A549 (cell line): ENCODE results near the gene JAM3. TPM values are rescaled to one million over a fixed set of nuclear protein-coding genes. Genes with fewer than 3 reads are reported as not detected.

Source experiments
- ATAC-seq, 2 experiments: fragments of 200-7000 bp in 1 of 2; fragments of >200 bp in 1 of 2; cut with Nextera tagmentation in 1 of 2; cut with Tn5 transposase in 1 of 2; 3 replicates each; pipeline versions ENCODE4 v1.8.0 to v1.9.1; 2018 to 2020; ENCODE audit warnings: mild to moderate bottlenecking in 1 of 2, moderate library complexity in 1 of 2
- CTCF ChIA-PET: fragments of 300-600 bp; sonication (Branson Sonifier 250); formaldehyde crosslinking; extraction: SDS; loops from one replicate; lab custom pipeline; 2021; ENCODE audit warnings: antibody characterized with exemption, inconsistent platforms; lab: Yijun Ruan, JAX
- POLR2A ChIA-PET: fragments of 350-600 bp; formaldehyde crosslinking; extraction: SDS; loops from one replicate; lab custom pipeline; 2021; ENCODE audit warnings: antibody characterized with exemption, inconsistent platforms; lab: Yijun Ruan, JAX
- DNase-seq, 2 experiments: peaks; one replicate each; pipeline versions ENCODE4 v3.0.0 to v3.0.0-alpha.2; 2011 to 2016; ENCODE audit warnings: low read depth in 1 of 2, low spot score in 1 of 2
- FAIRE-seq: peaks from 2 replicates; lab custom pipeline; 2011; peaks lifted over from hg19 to GRCh38; lab: Jason Lieb, UNC
- H3K27ac ChIP-seq, 2 experiments: fragments of >200 bp; sonication (Bioruptor Twin); formaldehyde crosslinking; 3 replicates each; pipeline ENCODE4 v1.5.1; 2016 to 2017
- H3K4me1 ChIP-seq: fragments of >200 bp; sonication (Bioruptor Twin); formaldehyde crosslinking; 3 replicates; pipeline ENCODE4 v1.6.1; 2016
- H3K4me2 ChIP-seq: fragments of >200 bp; sonication (Bioruptor Twin); formaldehyde crosslinking; 3 replicates; pipeline ENCODE4 v1.6.1; 2016
- H3K4me3 ChIP-seq: fragments of >200 bp; sonication (Bioruptor Twin); formaldehyde crosslinking; 3 replicates; pipeline ENCODE4 v1.5.1; 2016
- H3K9me3 ChIP-seq: fragments of >200 bp; sonication (Bioruptor Twin); formaldehyde crosslinking; 3 replicates; pipeline ENCODE4 v1.6.1; 2016
- CHD4 ChIP-seq: fragments of 200-600 bp; sonication (generic); IDR thresholded peaks from 2 replicates; pipeline ENCODE4 v1.6.1; 2016; ENCODE audit warnings: antibody characterized with exemption, mild to moderate bottlenecking, borderline replicate concordance
- EHMT2 ChIP-seq: fragments of 200-600 bp; sonication (generic); IDR thresholded peaks from 2 replicates; pipeline ENCODE4 v1.6.1; 2016; ENCODE audit warnings: antibody characterized with exemption, low read depth, mild to moderate bottlenecking, moderate library complexity
- ESRRA ChIP-seq: fragments of 150-350 bp; IDR thresholded peaks from 2 replicates; pipeline ENCODE4 v1.6.1; 2014; ENCODE audit warnings: mild to moderate bottlenecking, low read length, borderline replicate concordance
- GATA3 ChIP-seq: IDR thresholded peaks from 2 replicates; pipeline ENCODE4 v1.6.1; 2012; ENCODE audit warnings: borderline replicate concordance
- HOXA7 ChIP-seq: fragments of 250-450 bp; sonication (Bioruptor Pico); IDR thresholded peaks from 2 replicates; pipeline ENCODE4 v1.5.0; 2020; ENCODE audit warnings: mild to moderate bottlenecking, moderate library complexity
- KDM5A ChIP-seq: fragments of 200-600 bp; sonication (generic); IDR thresholded peaks from 2 replicates; pipeline ENCODE4 v1.6.1; 2016; ENCODE audit warnings: antibody characterized with exemption, mild to moderate bottlenecking
- MAZ ChIP-seq: fragments of 150-350 bp; IDR thresholded peaks from 2 replicates; pipeline ENCODE4 v1.6.1; 2014; ENCODE audit warnings: antibody characterized with exemption, low read depth, low read length, borderline replicate concordance
- PHF8 ChIP-seq: fragments of 200-600 bp; sonication (generic); IDR thresholded peaks from 2 replicates; pipeline ENCODE4 v1.6.1; 2016; ENCODE audit warnings: low read depth, mild to moderate bottlenecking, antibody characterized with exemption, moderate library complexity, borderline replicate concordance
- RARB ChIP-seq: fragments of 250-450 bp; sonication (Bioruptor Pico); IDR thresholded peaks from 2 replicates; pipeline ENCODE4 v1.8.0; 2021; ENCODE audit warnings: mild to moderate bottlenecking, moderate library complexity
- RFX5 ChIP-seq: fragments of 450-650 bp; IDR thresholded peaks from 2 replicates; pipeline ENCODE4 v1.7.1; 2014; ENCODE audit warnings: antibody characterized with exemption, mild to moderate bottlenecking, moderate library complexity
- RNF2 ChIP-seq: fragments of 200-600 bp; sonication (generic); IDR thresholded peaks from 2 replicates; pipeline ENCODE4 v1.6.1; 2016; ENCODE audit warnings: low read depth, mild to moderate bottlenecking, antibody characterized with exemption, moderate library complexity, borderline replicate concordance
- WGBS: methylation state at CpG from one replicate; pipeline ENCODE4 v1.1.6; 2017; ENCODE audit errors: missing lambda C conversion rate; 5-methylcytosine and 5-hydroxymethylcytosine counted together
- polyA plus RNA-seq, 4 experiments: library from polyadenylated mRNA; depleted of rRNA in 3 of 4; stranded (reverse); fragments of >200 nt; fragmentation: RNase III in 1 of 4; extraction: RNeasy Plus Mini Kit Qiagen cat#74134 plus additional on column Dnase treatment in 1 of 4; gene quantifications; 2 replicates in 3 of 4; 3 replicates in 1 of 4; pipeline ENCODE4 v1.2.3, GENCODE V29; 2011 to 2017
- TF ChIP-seq, protein P1 (sequence below): fragments of >200 bp; sonication (Bioruptor Twin); formaldehyde crosslinking; IDR thresholded peaks from 3 replicates; pipeline ENCODE4 v1.6.1; 2016
- TF ChIP-seq, protein P2 (sequence below): IDR thresholded peaks from 2 replicates; pipeline ENCODE4 v1.6.1; 2012
- TF ChIP-seq, protein P3 (sequence below): IDR thresholded peaks from 2 replicates; pipeline ENCODE4 v1.6.1; 2012; ENCODE audit warnings: low read depth, borderline replicate concordance
- TF ChIP-seq, protein P4 (sequence below): fragments of 150-350 bp; IDR thresholded peaks from 2 replicates; pipeline ENCODE4 v1.6.1; 2014; ENCODE audit warnings: low read depth, mild to moderate bottlenecking, low read length
- TF ChIP-seq, protein P5 (sequence below): fragments of >200 bp; sonication (Bioruptor Twin); formaldehyde crosslinking; IDR thresholded peaks from 2 replicates; pipeline ENCODE4 v1.6.1; 2016
- TF ChIP-seq, protein P6 (sequence below): fragments of >200 bp; sonication (Bioruptor Twin); formaldehyde crosslinking; IDR thresholded peaks from 3 replicates; pipeline ENCODE4 v1.5.1; 2016

Gene JAM3
- polyA plus RNA-seq, 2 of the 4 experiments (the other 2 are of a cell fraction), result 4.0 to 5.2 TPM

DNA sequence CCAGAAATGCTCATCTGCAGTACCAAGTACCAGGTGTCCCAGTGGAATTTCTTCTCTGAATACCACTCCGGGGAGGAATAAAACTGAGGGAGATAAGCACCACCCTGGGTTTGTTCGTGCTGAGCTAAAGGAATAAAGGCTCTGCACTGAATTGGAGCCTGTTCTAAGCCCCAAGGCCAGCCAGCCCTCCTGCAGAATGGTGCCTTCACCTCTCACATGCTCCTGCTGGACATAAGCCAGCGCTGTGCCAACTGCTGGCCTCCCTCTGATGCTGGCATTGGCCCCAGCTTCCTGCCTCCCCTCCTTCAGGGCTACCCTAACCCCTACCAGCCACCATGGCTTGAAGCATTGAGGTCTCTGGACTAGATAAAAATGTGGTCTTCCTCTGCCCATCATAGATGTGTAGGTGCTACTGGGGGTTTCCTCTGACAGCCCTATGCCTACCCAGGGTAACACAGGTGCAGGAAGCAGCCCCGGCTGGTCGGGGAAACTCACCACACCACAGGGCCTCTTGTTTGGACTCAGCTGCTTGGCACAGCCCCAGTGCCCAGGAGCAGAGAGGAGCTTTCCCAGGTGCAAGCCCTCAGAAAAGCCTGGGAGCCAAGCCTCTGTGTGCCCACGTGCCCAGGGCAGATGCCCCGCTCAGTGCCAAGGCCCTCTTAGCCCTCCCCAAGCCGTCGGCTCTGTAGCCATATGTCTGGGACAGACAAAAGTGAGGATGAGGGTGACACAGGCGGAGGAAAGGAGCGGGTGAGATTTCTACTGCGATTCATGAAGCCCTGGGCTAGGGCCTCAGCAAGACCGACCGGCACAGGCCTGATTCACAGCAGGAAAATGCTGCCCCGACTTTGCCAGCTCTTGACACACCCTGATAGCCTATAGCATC, 34.1 kb upstream of the JAM3 start:
- H3K27ac ChIP-seq, result no peak overlapping the region
- TF ChIP-seq, protein P1, sequence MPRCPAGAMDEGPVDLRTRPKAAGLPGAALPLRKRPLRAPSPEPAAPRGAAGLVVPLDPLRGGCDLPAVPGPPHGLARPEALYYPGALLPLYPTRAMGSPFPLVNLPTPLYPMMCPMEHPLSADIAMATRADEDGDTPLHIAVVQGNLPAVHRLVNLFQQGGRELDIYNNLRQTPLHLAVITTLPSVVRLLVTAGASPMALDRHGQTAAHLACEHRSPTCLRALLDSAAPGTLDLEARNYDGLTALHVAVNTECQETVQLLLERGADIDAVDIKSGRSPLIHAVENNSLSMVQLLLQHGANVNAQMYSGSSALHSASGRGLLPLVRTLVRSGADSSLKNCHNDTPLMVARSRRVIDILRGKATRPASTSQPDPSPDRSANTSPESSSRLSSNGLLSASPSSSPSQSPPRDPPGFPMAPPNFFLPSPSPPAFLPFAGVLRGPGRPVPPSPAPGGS, result no peak
- TF ChIP-seq EHMT2 (no peak), KDM5A (no peak), RFX5 (no peak), ESRRA (no peak), CHD4 (no peak)
- TF ChIP-seq, protein P2, sequence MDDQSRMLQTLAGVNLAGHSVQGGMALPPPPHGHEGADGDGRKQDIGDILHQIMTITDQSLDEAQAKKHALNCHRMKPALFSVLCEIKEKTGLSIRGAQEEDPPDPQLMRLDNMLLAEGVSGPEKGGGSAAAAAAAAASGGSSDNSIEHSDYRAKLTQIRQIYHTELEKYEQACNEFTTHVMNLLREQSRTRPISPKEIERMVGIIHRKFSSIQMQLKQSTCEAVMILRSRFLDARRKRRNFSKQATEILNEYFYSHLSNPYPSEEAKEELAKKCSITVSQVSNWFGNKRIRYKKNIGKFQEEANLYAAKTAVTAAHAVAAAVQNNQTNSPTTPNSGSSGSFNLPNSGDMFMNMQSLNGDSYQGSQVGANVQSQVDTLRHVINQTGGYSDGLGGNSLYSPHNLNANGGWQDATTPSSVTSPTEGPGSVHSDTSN, result no peak
- TF ChIP-seq, protein P3, sequence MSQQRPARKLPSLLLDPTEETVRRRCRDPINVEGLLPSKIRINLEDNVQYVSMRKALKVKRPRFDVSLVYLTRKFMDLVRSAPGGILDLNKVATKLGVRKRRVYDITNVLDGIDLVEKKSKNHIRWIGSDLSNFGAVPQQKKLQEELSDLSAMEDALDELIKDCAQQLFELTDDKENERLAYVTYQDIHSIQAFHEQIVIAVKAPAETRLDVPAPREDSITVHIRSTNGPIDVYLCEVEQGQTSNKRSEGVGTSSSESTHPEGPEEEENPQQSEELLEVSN, result no peak
- TF ChIP-seq, all 56 proteins: peak for 0
- ATAC-seq, result no peak
- Histone ChIP-seq H3K4me2 (peak overlapping the region; percentile 45; the same call in 1 of the 3 replicates), H3K4me3 (no peak overlapping the region), H3K4me1 (no peaks in the 10 kb centered on the region), H3K9me3 (no peaks in the 10 kb centered on the region)
- DNase-seq, result no peak
- POLR2A ChIA-PET, result no interaction called here
- WGBS, result 79% methylated on average over 11 of the region's 15 CpGs
- CTCF ChIA-PET, result interaction anchor here (1.2 to 1.7 kb wide), 3 partner anchors 11 to 17 kb away, joined by 3 to 6 read pairs (median 3); no protein-coding TSS in a partner anchor
- no peak for FAIRE-seq

DNA sequence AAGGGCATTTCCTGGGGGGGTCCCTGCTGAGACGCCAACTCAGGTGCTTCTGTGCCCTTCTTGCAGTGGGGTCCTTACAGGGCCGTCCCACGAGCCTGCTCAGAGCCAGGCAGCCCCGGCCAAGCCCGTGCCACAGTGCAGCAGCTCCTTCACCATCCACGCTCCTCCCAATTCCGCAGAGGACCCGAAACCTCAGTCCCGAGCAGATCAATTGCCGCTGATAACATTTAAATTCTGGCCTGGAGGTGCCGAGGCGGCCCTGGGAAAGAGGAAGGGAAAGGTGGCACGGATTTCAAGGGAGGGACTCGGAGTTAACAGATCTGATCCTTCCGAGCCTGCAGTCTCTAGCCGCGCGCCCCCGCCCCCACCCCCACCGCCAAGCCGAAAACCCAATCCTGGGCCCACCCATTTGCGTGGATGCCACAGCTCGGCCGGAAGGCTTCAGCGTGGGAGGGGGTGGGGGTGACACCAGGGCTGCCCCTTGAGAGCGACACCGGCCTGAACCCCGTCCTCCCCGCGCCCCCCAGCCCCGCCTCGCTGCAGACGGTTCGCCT, 32.3 kb upstream of the JAM3 start:
- Histone ChIP-seq H3K4me1 (no peaks in the 10 kb centered on the region), H3K4me3 (peak overlapping the region; percentile 51), H3K4me2 (peak overlapping the region; percentile 65), H3K9me3 (no peaks in the 10 kb centered on the region), H3K27ac (peak overlapping the region in 1 of 2 experiments; percentile 83; a peak in 4 of 6 replicates)
- ATAC-seq (no peak), DNase-seq (no peak), FAIRE-seq (no peak)
- TF ChIP-seq, protein P4, sequence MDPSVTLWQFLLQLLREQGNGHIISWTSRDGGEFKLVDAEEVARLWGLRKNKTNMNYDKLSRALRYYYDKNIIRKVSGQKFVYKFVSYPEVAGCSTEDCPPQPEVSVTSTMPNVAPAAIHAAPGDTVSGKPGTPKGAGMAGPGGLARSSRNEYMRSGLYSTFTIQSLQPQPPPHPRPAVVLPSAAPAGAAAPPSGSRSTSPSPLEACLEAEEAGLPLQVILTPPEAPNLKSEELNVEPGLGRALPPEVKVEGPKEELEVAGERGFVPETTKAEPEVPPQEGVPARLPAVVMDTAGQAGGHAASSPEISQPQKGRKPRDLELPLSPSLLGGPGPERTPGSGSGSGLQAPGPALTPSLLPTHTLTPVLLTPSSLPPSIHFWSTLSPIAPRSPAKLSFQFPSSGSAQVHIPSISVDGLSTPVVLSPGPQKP, result no peak
- TF ChIP-seq MAZ, result no peak
- TF ChIP-seq GATA3, result no peak
- no peak for TF ChIP-seq RARB (CRISPR knock-in tag)
- TF ChIP-seq ESRRA, result no peak
- TF ChIP-seq, protein P1, result no peak
- no peak for TF ChIP-seq RNF2
- TF ChIP-seq, protein P5, sequence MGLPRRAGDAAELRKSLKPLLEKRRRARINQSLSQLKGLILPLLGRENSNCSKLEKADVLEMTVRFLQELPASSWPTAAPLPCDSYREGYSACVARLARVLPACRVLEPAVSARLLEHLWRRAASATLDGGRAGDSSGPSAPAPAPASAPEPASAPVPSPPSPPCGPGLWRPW, result no peak
- TF ChIP-seq, protein P6, sequence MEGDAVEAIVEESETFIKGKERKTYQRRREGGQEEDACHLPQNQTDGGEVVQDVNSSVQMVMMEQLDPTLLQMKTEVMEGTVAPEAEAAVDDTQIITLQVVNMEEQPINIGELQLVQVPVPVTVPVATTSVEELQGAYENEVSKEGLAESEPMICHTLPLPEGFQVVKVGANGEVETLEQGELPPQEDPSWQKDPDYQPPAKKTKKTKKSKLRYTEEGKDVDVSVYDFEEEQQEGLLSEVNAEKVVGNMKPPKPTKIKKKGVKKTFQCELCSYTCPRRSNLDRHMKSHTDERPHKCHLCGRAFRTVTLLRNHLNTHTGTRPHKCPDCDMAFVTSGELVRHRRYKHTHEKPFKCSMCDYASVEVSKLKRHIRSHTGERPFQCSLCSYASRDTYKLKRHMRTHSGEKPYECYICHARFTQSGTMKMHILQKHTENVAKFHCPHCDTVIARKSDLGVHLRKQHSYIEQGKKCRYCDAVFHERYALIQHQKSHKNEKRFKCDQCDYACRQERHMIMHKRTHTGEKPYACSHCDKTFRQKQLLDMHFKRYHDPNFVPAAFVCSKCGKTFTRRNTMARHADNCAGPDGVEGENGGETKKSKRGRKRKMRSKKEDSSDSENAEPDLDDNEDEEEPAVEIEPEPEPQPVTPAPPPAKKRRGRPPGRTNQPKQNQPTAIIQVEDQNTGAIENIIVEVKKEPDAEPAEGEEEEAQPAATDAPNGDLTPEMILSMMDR, result no peak
- no peak for TF ChIP-seq HOXA7 (CRISPR knock-in tag)
- TF ChIP-seq PHF8, result no peak
- POLR2A ChIA-PET, result no interaction called here
- CTCF ChIA-PET, result interaction anchor here (1.0 kb wide), 1 partner anchor 14 kb away, joined by 4 read pairs; no protein-coding TSS in a partner anchor
- 77% methylated on average over 19 of the region's 34 CpGs for WGBS
